Upper lobe of right lung (tissue), 1 donor: ENCODE results near the gene PARD3. TPM values are rescaled to one million over a fixed set of nuclear protein-coding genes. Genes with fewer than 3 reads are reported as not detected.
A peak's percentile ranks its signal among the peaks of the same experiment; 100 is the strongest.

Source experiments
- ATAC-seq: fragments of 200-7000 bp; cut with Tn5 transposase; one replicate; pipeline ENCODE4 v1.9.1; 2020; ENCODE audit warnings: mild to moderate bottlenecking, moderate library complexity
- DNase-seq: peaks from one replicate; pipeline ENCODE4 v3.0.0-alpha.2; 2020
- H3K27ac ChIP-seq: fragments of 200-600 bp; one replicate; pipeline ENCODE4 v1.8.0; 2022
- H3K27me3 ChIP-seq: fragments of 200-600 bp; one replicate; pipeline ENCODE4 v1.8.0; 2022; ENCODE audit warnings: mild to moderate bottlenecking
- H3K36me3 ChIP-seq: fragments of 200-600 bp; one replicate; pipeline ENCODE4 v1.8.0; 2022
- H3K4me1 ChIP-seq: fragments of 200-600 bp; one replicate; pipeline ENCODE4 v1.8.0; 2022
- H3K4me3 ChIP-seq: fragments of 200-600 bp; one replicate; pipeline ENCODE4 v1.8.0; 2022; ENCODE audit warnings: mild to moderate bottlenecking
- H3K9me3 ChIP-seq: fragments of 200-600 bp; one replicate; pipeline ENCODE4 v1.8.0; 2022
- intact Hi-C: fragments of 100-400 bp; cut with DNase I; formaldehyde crosslinking; loops from one replicate; pipeline ENCODE4 v1.11.0; 2022
- total RNA-seq: library from RNA; stranded (reverse); fragmentation: NEBNext Ultra II Directional; extraction: Animal tissue kit (Norgen Biotek cat#: 25700); gene quantifications from one replicate; pipeline ENCODE4 v1.2.1, GENCODE V29; 2021
- TF ChIP-seq, protein P1 (sequence below): fragments of 200-600 bp; IDR thresholded peaks from one replicate; pipeline ENCODE4 v1.8.0; 2022; ENCODE audit warnings: antibody characterized with exemption
- donor health status: DM: no; HTN: yes; CAD: no; lungs with severe emphysema.

Gene PARD3
- total RNA-seq, 1 donor from 2014 or later: 38.5 TPM

DNA sequence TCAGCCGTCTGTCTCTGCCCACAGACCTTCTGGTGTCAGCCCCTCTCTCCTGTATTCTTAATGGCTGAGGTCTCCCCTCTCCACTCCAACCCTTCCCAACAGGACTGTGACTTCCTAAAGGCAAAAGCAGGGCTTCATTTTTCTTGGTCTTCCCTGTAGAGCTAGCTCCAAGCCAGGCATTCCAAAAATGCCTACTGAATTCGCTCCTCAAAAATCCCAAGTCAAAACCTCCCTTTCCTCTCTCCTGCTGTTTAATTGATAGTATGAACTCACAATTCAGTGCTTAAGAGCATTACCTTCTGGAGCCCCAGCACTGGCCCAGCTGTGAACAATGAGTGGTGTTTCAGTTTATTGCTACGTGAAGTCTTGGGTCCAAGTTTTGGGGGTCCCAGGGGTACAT lies 628.4 kb downstream of the PARD3 start:
- DNase-seq: no peak
- H3K4me1 ChIP-seq: peaks cover 22% of the 10 kb centered on the region
- H3K9me3 ChIP-seq: no peaks in the 10 kb centered on the region
- no peak overlapping the region for H3K27ac ChIP-seq
- no peaks in the 10 kb centered on the region for H3K36me3 ChIP-seq
- no peak for ATAC-seq
- TF ChIP-seq, protein P1, sequence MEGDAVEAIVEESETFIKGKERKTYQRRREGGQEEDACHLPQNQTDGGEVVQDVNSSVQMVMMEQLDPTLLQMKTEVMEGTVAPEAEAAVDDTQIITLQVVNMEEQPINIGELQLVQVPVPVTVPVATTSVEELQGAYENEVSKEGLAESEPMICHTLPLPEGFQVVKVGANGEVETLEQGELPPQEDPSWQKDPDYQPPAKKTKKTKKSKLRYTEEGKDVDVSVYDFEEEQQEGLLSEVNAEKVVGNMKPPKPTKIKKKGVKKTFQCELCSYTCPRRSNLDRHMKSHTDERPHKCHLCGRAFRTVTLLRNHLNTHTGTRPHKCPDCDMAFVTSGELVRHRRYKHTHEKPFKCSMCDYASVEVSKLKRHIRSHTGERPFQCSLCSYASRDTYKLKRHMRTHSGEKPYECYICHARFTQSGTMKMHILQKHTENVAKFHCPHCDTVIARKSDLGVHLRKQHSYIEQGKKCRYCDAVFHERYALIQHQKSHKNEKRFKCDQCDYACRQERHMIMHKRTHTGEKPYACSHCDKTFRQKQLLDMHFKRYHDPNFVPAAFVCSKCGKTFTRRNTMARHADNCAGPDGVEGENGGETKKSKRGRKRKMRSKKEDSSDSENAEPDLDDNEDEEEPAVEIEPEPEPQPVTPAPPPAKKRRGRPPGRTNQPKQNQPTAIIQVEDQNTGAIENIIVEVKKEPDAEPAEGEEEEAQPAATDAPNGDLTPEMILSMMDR: no peak
- intact Hi-C loops: no loop called here
- no peak overlapping the region for H3K4me3 ChIP-seq
- no peaks in the 10 kb centered on the region for H3K27me3 ChIP-seq

DNA sequence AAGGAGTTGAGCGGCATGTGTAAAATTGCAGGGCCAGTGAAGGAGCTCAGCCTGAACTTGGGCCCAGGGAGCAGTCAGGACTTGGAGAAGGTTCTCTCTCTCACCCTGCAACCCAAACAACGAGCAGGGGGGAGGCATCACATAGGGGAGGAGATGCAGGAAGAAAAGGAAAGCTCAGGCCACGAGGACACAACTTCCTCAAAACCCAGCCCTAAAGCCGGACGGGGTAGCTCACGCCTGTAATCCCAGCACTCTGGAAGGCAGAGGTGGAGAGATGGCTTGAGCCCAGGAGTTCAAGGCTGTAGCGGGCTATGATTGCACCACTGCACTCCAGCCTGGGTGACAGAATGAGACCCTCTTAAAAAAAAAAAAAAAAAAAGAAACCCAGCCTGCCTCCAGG lies 629.1 kb downstream of the PARD3 start:
- intact Hi-C loops: no loop called here
- H3K4me1 ChIP-seq: peaks cover 28% of the 10 kb centered on the region
- DNase-seq (no peak), ATAC-seq (peak; percentile 71)
- no peaks in the 10 kb centered on the region for H3K36me3 ChIP-seq
- H3K27me3 ChIP-seq: no peaks in the 10 kb centered on the region
- H3K9me3 ChIP-seq: no peaks in the 10 kb centered on the region
- H3K4me3 ChIP-seq: no peak overlapping the region
- TF ChIP-seq, protein P1: no peak
- no peak overlapping the region for H3K27ac ChIP-seq

DNA sequence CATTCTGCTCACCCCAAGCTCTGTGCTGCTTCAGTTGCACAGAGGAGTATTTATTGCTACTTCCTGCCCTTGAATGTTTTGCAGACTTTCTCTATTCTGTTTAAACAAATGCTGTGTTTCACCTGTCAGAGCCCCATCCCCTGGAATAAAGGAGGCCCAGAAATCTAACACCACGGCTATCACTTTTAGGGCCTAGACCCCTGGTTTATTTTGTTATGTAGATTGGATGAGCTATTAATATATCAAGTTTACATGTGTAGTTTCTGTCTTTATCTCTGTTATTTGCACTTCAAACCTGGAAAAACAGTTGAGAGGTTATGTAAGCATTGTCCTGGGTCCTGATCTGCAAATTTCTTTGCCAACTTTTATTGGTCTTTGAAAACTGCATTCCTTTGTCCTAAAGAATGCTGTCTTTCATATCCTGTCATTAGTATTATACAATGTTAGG lies 630.1 kb downstream of the PARD3 start:
- ATAC-seq (no peak), DNase-seq (no peak)
- intact Hi-C loops: no loop called here
- H3K9me3 ChIP-seq: no peaks in the 10 kb centered on the region
- no peak overlapping the region for H3K27ac ChIP-seq
- no peak overlapping the region for H3K4me3 ChIP-seq
- TF ChIP-seq, protein P1: no peak
- H3K4me1 ChIP-seq: peaks cover 28% of the 10 kb centered on the region
- no peaks in the 10 kb centered on the region for H3K36me3 ChIP-seq
- H3K27me3 ChIP-seq: no peaks in the 10 kb centered on the region

DNA sequence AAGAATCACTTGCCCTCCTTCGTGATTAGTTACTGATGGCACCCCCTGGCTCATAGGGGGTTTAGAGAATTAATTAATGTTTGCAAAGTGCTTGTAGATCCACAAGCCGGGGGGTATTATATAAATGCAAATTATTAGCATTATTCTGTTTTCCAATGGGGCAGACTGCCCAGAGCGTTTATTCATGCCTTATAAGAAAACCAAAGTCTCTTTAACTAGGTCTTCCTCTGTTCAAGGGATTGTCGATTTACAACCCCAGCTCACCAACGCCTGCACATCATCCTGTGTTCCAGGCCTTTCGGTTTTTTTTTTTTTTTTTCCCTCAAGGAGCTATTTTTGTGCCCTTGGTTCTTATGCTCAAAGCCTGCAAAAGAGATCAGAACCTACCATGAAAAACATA lies 630.7 kb downstream of the PARD3 start:
- Histone ChIP-seq H3K9me3 (no peaks in the 10 kb centered on the region), H3K27me3 (no peaks in the 10 kb centered on the region), H3K4me3 (no peak overlapping the region), H3K36me3 (no peaks in the 10 kb centered on the region), H3K4me1 (peaks cover 28% of the 10 kb centered on the region), H3K27ac (no peak overlapping the region)
- intact Hi-C loops: no loop called here
- DNase-seq: no peak
- ATAC-seq: no peak
- TF ChIP-seq, protein P1: no peak

DNA sequence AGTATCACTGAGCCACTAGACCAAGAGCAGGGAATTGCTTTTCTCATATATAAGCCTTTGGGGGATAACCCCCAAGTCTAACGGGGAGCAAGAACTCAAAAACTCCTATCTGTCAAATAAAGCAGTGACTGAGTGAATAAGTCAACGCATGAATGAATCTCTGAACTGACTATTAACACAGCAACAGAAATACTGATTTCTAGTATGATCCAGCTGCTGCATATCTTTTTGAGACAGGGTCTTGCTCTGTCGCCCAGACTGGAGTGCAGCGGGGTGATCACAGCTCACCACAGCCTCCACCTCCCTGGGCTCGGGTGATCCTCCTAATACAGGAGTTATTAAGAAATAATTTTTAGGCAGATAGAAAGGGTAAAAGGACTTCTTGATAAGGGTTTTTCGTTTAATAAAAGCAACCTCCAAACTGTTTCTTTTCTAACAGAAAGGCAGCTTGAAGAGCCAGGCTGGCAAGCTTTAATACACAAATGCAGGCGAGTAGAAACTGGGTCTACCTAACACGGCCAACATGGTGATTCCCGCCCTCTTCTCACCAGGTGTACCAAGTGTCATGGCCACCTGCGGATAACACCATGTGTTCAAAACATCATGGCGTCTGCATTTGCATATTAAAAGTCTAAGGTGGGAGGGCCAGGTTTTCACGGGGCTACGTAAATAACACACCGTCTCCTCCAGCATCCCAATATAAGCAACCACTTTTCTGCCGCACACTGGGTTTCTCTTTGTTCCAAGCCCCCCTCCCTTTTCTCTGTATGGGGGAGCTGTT lies 631.9 kb downstream of the PARD3 start:
- DNase-seq (no peak), ATAC-seq (no peak)
- peaks cover 28% of the 10 kb centered on the region for H3K4me1 ChIP-seq
- TF ChIP-seq, protein P1: no peak
- no peaks in the 10 kb centered on the region for H3K36me3 ChIP-seq
- no peak overlapping the region for H3K4me3 ChIP-seq
- H3K27me3 ChIP-seq: no peaks in the 10 kb centered on the region
- H3K9me3 ChIP-seq: no peaks in the 10 kb centered on the region
- H3K27ac ChIP-seq: no peak overlapping the region
- intact Hi-C loops: no loop called here
